GM21529 (cell line): ENCODE measurements around the gene DAB2.
"Not testable (repeated sequence)": the region's sequence is repeated elsewhere in the genome, so short reads cannot be mapped to it uniquely, and the experiment has no call there.

Source experiments
- ATAC-seq: cut with Tn5 transposase; IDR thresholded peaks from one replicate; pipeline ENCODE4 v1.9.1; 2021; ENCODE audit not compliant: unreplicated experiment

The DAB2 gene

GRCh38 chr5:39422728-39423285, 2.0 kb downstream of the DAB2 start:
- no peak for ATAC-seq

GRCh38 chr5:39422036-39422606, 2.7 kb downstream of the DAB2 start:
- no peak for ATAC-seq

- ATAC-seq = no peak
Measured at GRCh38 chr5:39420482-39421145, 4.2 kb downstream of the DAB2 start.

- ATAC-seq = no peak
Measured at GRCh38 chr5:39419796-39420195, 5.0 kb downstream of the DAB2 start.

- ATAC-seq = no peak
Measured at GRCh38 chr5:39417979-39418378, 6.8 kb downstream of the DAB2 start.

- ATAC-seq = no peak
Measured at GRCh38 chr5:39415201-39415600, 9.6 kb downstream of the DAB2 start.

- no peak for ATAC-seq
Measured at GRCh38 chr5:39414426-39414825, 10.4 kb downstream of the DAB2 start.

- no peak for ATAC-seq
Measured at GRCh38 chr5:39413771-39414170, 11.0 kb downstream of the DAB2 start.

GRCh38 chr5:39412721-39413394, 11.9 kb downstream of the DAB2 start:
- no peak for ATAC-seq

- ATAC-seq = no peak
Measured at GRCh38 chr5:39411985-39412384, 12.8 kb downstream of the DAB2 start.

- ATAC-seq = no peak
Measured at GRCh38 chr5:39411061-39411460, 13.7 kb downstream of the DAB2 start.

GRCh38 chr5:39409033-39409432, 15.7 kb downstream of the DAB2 start:
- no peak for ATAC-seq

- ATAC-seq = no peak
Measured at GRCh38 chr5:39405083-39405843, 19.5 kb downstream of the DAB2 start.

- ATAC-seq = not testable (repeated sequence)
Measured at GRCh38 chr5:39403761-39404160, 21.0 kb downstream of the DAB2 start.

- not testable (repeated sequence) for ATAC-seq
Measured at GRCh38 chr5:39402140-39402539, 22.6 kb downstream of the DAB2 start.

GRCh38 chr5:39400713-39401578, 23.8 kb downstream of the DAB2 start:
- ATAC-seq = no peak

- no peak for ATAC-seq
Measured at GRCh38 chr5:39399135-39400036, 25.4 kb downstream of the DAB2 start.

GRCh38 chr5:39396843-39397242, 27.9 kb downstream of the DAB2 start:
- ATAC-seq = no peak

GRCh38 chr5:39395521-39395920, 29.3 kb downstream of the DAB2 start:
- no peak for ATAC-seq
